GM19193 (cell line): Measurements from ENCODE around the gene PEA15.

Experiments used
- POLR2A ChIP-seq: IDR thresholded peaks from 4 replicates; pipeline ENCODE4 v1.6.1; 2011; ENCODE audit not compliant: insufficient read depth, insufficient read length; ENCODE audit errors: extremely low read depth

PEA15 gene

GRCh38 chr1:160193832-160194736, 11.1 kb upstream of the PEA15 start:
- no peak for TF ChIP-seq POLR2A

GRCh38 chr1:160194737-160195059, 10.5 kb upstream of the PEA15 start:
- TF ChIP-seq POLR2A = no peak

- TF ChIP-seq POLR2A = no peak
These were observed 9.0 kb upstream of the PEA15 start for GRCh38 chr1:160196143-160196542.

GRCh38 chr1:160197231-160197630, 8.0 kb upstream of the PEA15 start:
- TF ChIP-seq POLR2A = no peak

- no peak for TF ChIP-seq POLR2A
These were observed 4.4 kb upstream of the PEA15 start for GRCh38 chr1:160200786-160201185.

GRCh38 chr1:160204526-160205241, 500 bp upstream of the PEA15 start:
- TF ChIP-seq POLR2A = no peak

- TF ChIP-seq POLR2A = no peak
These were observed 829 bp downstream of the PEA15 start for GRCh38 chr1:160206036-160206389.

GRCh38 chr1:160206421-160207117, 1.4 kb downstream of the PEA15 start:
- peak; percentile 21 for TF ChIP-seq POLR2A

GRCh38 chr1:160207118-160207650, 2.0 kb downstream of the PEA15 start:
- no peak for TF ChIP-seq POLR2A

- TF ChIP-seq POLR2A = no peak
These were observed 2.8 kb downstream of the PEA15 start for GRCh38 chr1:160207771-160208556.

GRCh38 chr1:160208557-160209320, 3.6 kb downstream of the PEA15 start:
- TF ChIP-seq POLR2A = peak; percentile 26

GRCh38 chr1:160209321-160210046, 4.3 kb downstream of the PEA15 start:
- TF ChIP-seq POLR2A = no peak

GRCh38 chr1:160210561-160210960, 5.4 kb downstream of the PEA15 start:
- no peak for TF ChIP-seq POLR2A
